HepG2 (cell line): ENCODE results near the gene CAPS2. TPM values are rescaled to one million over a fixed set of nuclear protein-coding genes. Genes with fewer than 3 reads are reported as not detected.

Source experiments
- ATAC-seq: fragments of 200-7000 bp; cut with Tn5 transposase; 3 replicates; pipeline ENCODE4 v1.9.1; 2020; ENCODE audit warnings: mild to moderate bottlenecking, moderate library complexity
- BruUV-seq: library from RNA; stranded (reverse); fragments of 400-500 nt; replicated peaks from 2 replicates; lab custom pipeline; 2021; lab: Mats Ljungman, UMichigan
- CTCF ChIA-PET: fragments of 300-600 bp; formaldehyde crosslinking; extraction: SDS; loops from one replicate; lab custom pipeline; 2021; ENCODE audit warnings: low total read pairs, inconsistent platforms, low intra/inter-chr PET ratio; lab: Yijun Ruan, JAX
- POLR2A ChIA-PET: fragments of 350-600 bp; sonication (Branson Sonifier 250); formaldehyde crosslinking; loops from one replicate; lab custom pipeline; 2020; ENCODE audit warnings: antibody characterized with exemption, inconsistent platforms; lab: Yijun Ruan, JAX
- DNase-seq: peaks from one replicate; pipeline ENCODE4 v3.0.0-alpha.2; 2015; ENCODE audit warnings: low spot score
- FAIRE-seq: peaks from 3 replicates; lab custom pipeline; 2011; peaks lifted over from hg19 to GRCh38; lab: Jason Lieb, UNC
- H2AFZ ChIP-seq: one replicate; pipeline ENCODE4 v1.6.1; 2011; ENCODE audit warnings: low read length, inconsistent platforms
- H3K27ac ChIP-seq: fragments of 300-600 bp; 3 replicates; pipeline ENCODE4 v1.8.0; 2011; ENCODE audit warnings: mixed run types, mild to moderate bottlenecking, mixed read lengths, low read length, inconsistent platforms; ENCODE audit not compliant: insufficient read depth; ENCODE audit errors: extremely low read length
- H3K27me3 ChIP-seq, 2 experiments: fragments of 200-600 bp in 1 of 2; 2 replicates in 1 of 2; 3 replicates in 1 of 2; pipeline versions ENCODE4 v1.6.0 to v1.8.0; 2011; ENCODE audit warnings: low read length in 2 of 2, mild to moderate bottlenecking in 2 of 2, moderate library complexity in 2 of 2, inconsistent platforms in 1 of 2; ENCODE audit not compliant: insufficient read depth in 2 of 2, control insufficient read depth in 1 of 2
- H3K36me3 ChIP-seq, 2 experiments: fragments of 200-600 bp in 1 of 2; replicated peaks in 1 of 2; 2 replicates in 1 of 2; 3 replicates in 1 of 2; pipeline versions ENCODE4 v1.5.1 to v1.8.0; 2011; ENCODE audit warnings: low read length in 2 of 2, inconsistent platforms in 1 of 2; ENCODE audit not compliant: insufficient read depth in 2 of 2, control insufficient read depth in 1 of 2
- H3K4me1 ChIP-seq: 2 replicates; pipeline ENCODE4 v1.5.1; 2012; ENCODE audit warnings: low read length, inconsistent platforms; ENCODE audit not compliant: insufficient read depth
- H3K4me2 ChIP-seq: 2 replicates; pipeline ENCODE4 v1.6.0; 2011; ENCODE audit warnings: low read depth, low read length, inconsistent platforms
- H3K4me3 ChIP-seq, 3 experiments: fragments of 200-600 bp in 1 of 3; sonication (generic), shearing (Covaris generic) in 1 of 3; replicated peaks in 1 of 3; 2 replicates each; pipeline ENCODE4 v1.5.1; 2011 to 2016; ENCODE audit warnings: low read length in 3 of 3, inconsistent platforms in 2 of 3, low read depth in 2 of 3, mild to moderate bottlenecking in 2 of 3, control low read depth in 1 of 3, mixed read lengths in 1 of 3; ENCODE audit not compliant: insufficient read depth in 1 of 3
- H3K79me2 ChIP-seq: one replicate; pipeline ENCODE4 v1.6.1; 2011; ENCODE audit warnings: low read length, inconsistent platforms; ENCODE audit not compliant: insufficient read depth
- H3K9ac ChIP-seq: 2 replicates; pipeline ENCODE4 v1.6.0; 2011; ENCODE audit warnings: mild to moderate bottlenecking, low read depth, low read length, inconsistent platforms; ENCODE audit not compliant: insufficient read depth
- H3K9me3 ChIP-seq: 2 replicates; pipeline ENCODE4 v1.5.1; 2012; ENCODE audit warnings: mild to moderate bottlenecking, low read length
- H4K20me1 ChIP-seq: 2 replicates; pipeline ENCODE4 v1.6.0; 2011; ENCODE audit warnings: inconsistent platforms, mild to moderate bottlenecking, low read length, moderate library complexity; ENCODE audit not compliant: insufficient read depth
- FOXA3 ChIP-seq: IDR thresholded peaks from 2 replicates; pipeline ENCODE4 v1.6.1; 2016; ENCODE audit warnings: missing genetic modification reagents, missing compliant biosample characterization
- HCFC1 ChIP-seq: fragments of 150-350 bp; IDR thresholded peaks from 2 replicates; pipeline ENCODE4 v1.6.1; 2014; ENCODE audit warnings: low read depth, low read length
- KLF15 ChIP-seq: sonication (generic); formaldehyde crosslinking; IDR thresholded peaks from 2 replicates; pipeline ENCODE4 v1.8.1; 2023; ENCODE audit warnings: borderline replicate concordance, mild to moderate bottlenecking, inconsistent platforms, missing genetic modification reagents, mixed read lengths
- MYNN ChIP-seq: sonication (generic); formaldehyde crosslinking; IDR thresholded peaks from 2 replicates; pipeline ENCODE4 v1.4.0; 2020; ENCODE audit warnings: mild to moderate bottlenecking, low read depth, missing genetic modification reagents
- NFIB ChIP-seq: sonication (generic); formaldehyde crosslinking; IDR thresholded peaks from 2 replicates; pipeline ENCODE4 v1.9.0; 2021; ENCODE audit warnings: missing genetic modification reagents, mild to moderate bottlenecking, borderline replicate concordance
- SMAD9 ChIP-seq: sonication (generic); formaldehyde crosslinking; IDR thresholded peaks from 2 replicates; pipeline ENCODE4 v1.5.1; 2020; ENCODE audit warnings: mild to moderate bottlenecking, missing genetic modification reagents
- SP140L ChIP-seq: sonication (generic); formaldehyde crosslinking; IDR thresholded peaks from 2 replicates; pipeline ENCODE4 v1.4.0; 2020; ENCODE audit warnings: missing genetic modification reagents, borderline replicate concordance
- WIZ ChIP-seq: sonication (generic); formaldehyde crosslinking; IDR thresholded peaks from 2 replicates; pipeline ENCODE4 v1.5.1; 2020; ENCODE audit warnings: mild to moderate bottlenecking, missing genetic modification reagents
- ZNF160 ChIP-seq: sonication (generic); formaldehyde crosslinking; IDR thresholded peaks from 2 replicates; pipeline ENCODE4 v1.8.0; 2022; ENCODE audit warnings: mild to moderate bottlenecking, inconsistent platforms, missing genetic modification reagents
- WGBS: methylation state at CpG from one replicate; pipeline ENCODE4 v1.1.6; 2017; ENCODE audit warnings: low lambda C conversion rate; 5-methylcytosine and 5-hydroxymethylcytosine counted together
- in situ Hi-C: cut with HindIII; loops from 2 replicates; pipeline ENCODE4 v1.10.0; 2017; ENCODE audit warnings: low pct_unique_long_range_greater_than_20kb; ENCODE audit not compliant: extremely low pct_ligation_motif_present
- intact Hi-C: fragments of 100-400 bp; cut with micrococcal nuclease; formaldehyde crosslinking; loops from one replicate; pipeline ENCODE4 v1.10.0; 2022; ENCODE audit not compliant: unreplicated experiment
- polyA plus RNA-seq, 8 experiments: library from polyadenylated mRNA; depleted of rRNA in 3 of 8; stranded (reverse) in 7 of 8; unstranded in 1 of 8; fragments of >200 nt; fragmentation: Illumina TruSeq in 4 of 8; extraction: Trizol in 4 of 8; gene quantifications; 2 replicates each; pipeline versions ENCODE4 v1.2.1 to v1.2.3, GENCODE V29; 2011 to 2016; ENCODE audit warnings: low read depth in 4 of 8, missing spikeins in 1 of 8, mixed read lengths in 1 of 8; ENCODE audit not compliant: insufficient read depth in 1 of 8
- total RNA-seq, 5 experiments: library from RNA; depleted of rRNA; stranded (reverse); fragments of >200 nt; fragmentation: Illumina TruSeq; extraction: Trizol; gene quantifications; 2 replicates each; pipeline ENCODE4 v1.2.3, GENCODE V29; 2016; ENCODE audit warnings: low read depth in 1 of 5
- TF ChIP-seq, protein P1 (sequence below): sonication (generic); formaldehyde crosslinking; IDR thresholded peaks from 2 replicates; pipeline ENCODE4 v1.5.1; 2020; ENCODE audit warnings: missing genetic modification reagents, mild to moderate bottlenecking, borderline replicate concordance
- TF ChIP-seq, protein P2 (sequence below): sonication (generic); formaldehyde crosslinking; IDR thresholded peaks from 2 replicates; pipeline ENCODE4 v1.4.0; 2020; ENCODE audit warnings: missing genetic modification reagents

The CAPS2 gene
- total and polyA plus RNA-seq, 2 of the 13 experiments (the other 11 are each of a cell fraction or from before 2014, with no cell fraction given): 0.11 TPM; not detected in 1

DNA sequence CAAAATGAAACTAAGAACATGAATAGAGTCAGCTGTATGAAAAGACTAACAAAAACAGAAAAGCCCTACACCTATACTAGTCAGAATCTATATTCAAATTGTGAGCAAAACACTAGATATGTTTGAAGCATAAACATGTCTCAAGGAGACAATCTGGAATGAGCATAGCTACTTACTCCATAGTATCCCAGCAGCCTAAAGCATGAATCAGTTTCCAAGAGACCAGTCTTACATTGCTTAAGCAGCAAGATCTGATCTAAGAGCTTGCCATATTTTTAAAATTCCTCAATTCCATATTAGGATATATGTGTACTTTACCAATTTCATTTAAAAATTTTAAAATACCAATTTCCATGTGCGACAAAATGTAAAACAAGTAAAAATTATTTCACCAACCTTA lies 7.7 kb downstream of the CAPS2 start:
- no peak for FAIRE-seq
- no peak for ATAC-seq
- TF ChIP-seq, protein P1, sequence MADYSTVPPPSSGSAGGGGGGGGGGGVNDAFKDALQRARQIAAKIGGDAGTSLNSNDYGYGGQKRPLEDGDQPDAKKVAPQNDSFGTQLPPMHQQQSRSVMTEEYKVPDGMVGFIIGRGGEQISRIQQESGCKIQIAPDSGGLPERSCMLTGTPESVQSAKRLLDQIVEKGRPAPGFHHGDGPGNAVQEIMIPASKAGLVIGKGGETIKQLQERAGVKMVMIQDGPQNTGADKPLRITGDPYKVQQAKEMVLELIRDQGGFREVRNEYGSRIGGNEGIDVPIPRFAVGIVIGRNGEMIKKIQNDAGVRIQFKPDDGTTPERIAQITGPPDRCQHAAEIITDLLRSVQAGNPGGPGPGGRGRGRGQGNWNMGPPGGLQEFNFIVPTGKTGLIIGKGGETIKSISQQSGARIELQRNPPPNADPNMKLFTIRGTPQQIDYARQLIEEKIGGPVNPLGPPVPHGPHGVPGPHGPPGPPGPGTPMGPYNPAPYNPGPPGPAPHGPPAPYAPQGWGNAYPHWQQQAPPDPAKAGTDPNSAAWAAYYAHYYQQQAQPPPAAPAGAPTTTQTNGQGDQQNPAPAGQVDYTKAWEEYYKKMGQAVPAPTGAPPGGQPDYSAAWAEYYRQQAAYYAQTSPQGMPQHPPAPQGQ: no peak
- no TSS peak for BruUV-seq
- Histone ChIP-seq H3K9me3 (no peaks in the 10 kb centered on the region), H3K27ac (no peak overlapping the region), H4K20me1 (no peaks in the 10 kb centered on the region), H2AFZ (no peak overlapping the region), H3K4me1 (no peaks in the 10 kb centered on the region), H3K4me3 (no peak overlapping the region), H3K27me3 (no peaks in the 10 kb centered on the region), H3K4me2 (no peak overlapping the region), H3K9ac (no peak overlapping the region), H3K36me3 (no peaks in the 10 kb centered on the region), H3K79me2 (no peaks in the 10 kb centered on the region)
- WGBS: 0% methylated on average over 1 of the region's 1 CpG
- no peak for DNase-seq
- intact Hi-C loops: no loop called here
- ChIA-PET POLR2A (no interaction called here), CTCF (no interaction called here)
- in situ Hi-C loops: no loop called here

DNA sequence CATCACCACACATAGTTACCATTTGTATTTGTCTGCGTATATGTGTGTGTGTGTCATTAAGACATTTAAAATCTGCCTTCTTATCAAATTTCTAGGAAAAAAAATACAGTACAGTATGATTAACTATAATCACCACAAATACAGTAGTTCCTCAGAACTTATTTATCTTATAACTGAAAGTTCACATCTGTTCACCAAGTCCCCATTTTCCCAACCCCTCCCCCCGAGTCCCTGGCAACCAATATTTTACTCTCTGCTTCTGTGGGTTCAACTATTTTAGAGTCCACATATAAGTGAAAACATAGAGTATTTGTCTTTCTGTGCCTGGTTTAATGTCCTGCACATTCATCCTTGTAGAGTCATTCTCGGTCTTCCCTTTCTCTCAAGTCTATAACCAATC lies 12.3 kb downstream of the CAPS2 start:
- intact Hi-C loops: no loop called here
- BruUV-seq: no TSS peak
- ChIA-PET POLR2A (no interaction called here), CTCF (no interaction called here)
- DNase-seq (no peak), FAIRE-seq (no peak), ATAC-seq (no peak)
- Histone ChIP-seq H3K4me2 (no peak overlapping the region), H3K4me3 (no peak overlapping the region), H3K36me3 (no peaks in the 10 kb centered on the region), H3K9ac (no peak overlapping the region), H3K4me1 (no peaks in the 10 kb centered on the region), H2AFZ (no peak overlapping the region), H4K20me1 (no peaks in the 10 kb centered on the region), H3K79me2 (no peaks in the 10 kb centered on the region), H3K27ac (no peak overlapping the region), H3K27me3 (no peaks in the 10 kb centered on the region), H3K9me3 (no peaks in the 10 kb centered on the region)
- in situ Hi-C loops: no loop called here
- under 1% methylated on average over 3 of the region's 3 CpGs for WGBS
- TF ChIP-seq SMAD9 (CRISPR knock-in tag) (no peak), HCFC1 (no peak), KLF15 (CRISPR knock-in tag) (no peak), NFIB (no peak), SP140L (CRISPR knock-in tag) (no peak), FOXA3 (no peak), MYNN (CRISPR knock-in tag) (no peak), WIZ (CRISPR knock-in tag) (no peak), ZNF160 (CRISPR knock-in tag) (no peak)
- TF ChIP-seq, protein P2, sequence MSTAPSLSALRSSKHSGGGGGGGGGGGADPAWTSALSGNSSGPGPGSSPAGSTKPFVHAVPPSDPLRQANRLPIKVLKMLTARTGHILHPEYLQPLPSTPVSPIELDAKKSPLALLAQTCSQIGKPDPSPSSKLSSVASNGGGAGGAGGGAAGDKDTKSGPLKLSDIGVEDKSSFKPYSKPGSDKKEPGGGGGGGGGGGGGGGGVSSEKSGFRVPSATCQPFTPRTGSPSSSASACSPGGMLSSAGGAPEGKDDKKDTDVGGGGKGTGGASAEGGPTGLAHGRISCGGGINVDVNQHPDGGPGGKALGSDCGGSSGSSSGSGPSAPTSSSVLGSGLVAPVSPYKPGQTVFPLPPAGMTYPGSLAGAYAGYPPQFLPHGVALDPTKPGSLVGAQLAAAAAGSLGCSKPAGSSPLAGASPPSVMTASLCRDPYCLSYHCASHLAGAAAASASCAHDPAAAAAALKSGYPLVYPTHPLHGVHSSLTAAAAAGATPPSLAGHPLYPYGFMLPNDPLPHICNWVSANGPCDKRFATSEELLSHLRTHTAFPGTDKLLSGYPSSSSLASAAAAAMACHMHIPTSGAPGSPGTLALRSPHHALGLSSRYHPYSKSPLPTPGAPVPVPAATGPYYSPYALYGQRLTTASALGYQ: no peak
